IMR-90 (cell line): ENCODE data around the gene TSEN34.
"Not testable (repeated sequence)": the region's sequence is repeated elsewhere in the genome, so short reads cannot be mapped to it uniquely, and the experiment has no call there.

Experiments
- POLR2A ChIP-seq: IDR thresholded peaks from 2 replicates; pipeline ENCODE4 v1.6.1; 2012; ENCODE audit warnings: mild to moderate bottlenecking, low read depth, low read length
- RAD21 ChIP-seq: IDR thresholded peaks from 2 replicates; pipeline ENCODE4 v1.6.1; 2012; ENCODE audit warnings: low read length, improper control_type of control experiment
- SMC3 ChIP-seq: fragments of 150-350 bp; IDR thresholded peaks from 2 replicates; pipeline ENCODE4 v1.6.1; 2016; ENCODE audit warnings: low read depth, mild to moderate bottlenecking, antibody characterized with exemption, low read length, moderate library complexity
- TF ChIP-seq, protein P1 (sequence below): conservative IDR thresholded peaks from 2 replicates; pipeline ENCODE4 v1.5.1; 2012; ENCODE audit warnings: mild to moderate bottlenecking, low read depth, low read length, improper control_type of control experiment

GRCh38 chr19:54223937-54224281 is 32.8 kb downstream of the TSEN34 start:
- TF ChIP-seq, protein P1, sequence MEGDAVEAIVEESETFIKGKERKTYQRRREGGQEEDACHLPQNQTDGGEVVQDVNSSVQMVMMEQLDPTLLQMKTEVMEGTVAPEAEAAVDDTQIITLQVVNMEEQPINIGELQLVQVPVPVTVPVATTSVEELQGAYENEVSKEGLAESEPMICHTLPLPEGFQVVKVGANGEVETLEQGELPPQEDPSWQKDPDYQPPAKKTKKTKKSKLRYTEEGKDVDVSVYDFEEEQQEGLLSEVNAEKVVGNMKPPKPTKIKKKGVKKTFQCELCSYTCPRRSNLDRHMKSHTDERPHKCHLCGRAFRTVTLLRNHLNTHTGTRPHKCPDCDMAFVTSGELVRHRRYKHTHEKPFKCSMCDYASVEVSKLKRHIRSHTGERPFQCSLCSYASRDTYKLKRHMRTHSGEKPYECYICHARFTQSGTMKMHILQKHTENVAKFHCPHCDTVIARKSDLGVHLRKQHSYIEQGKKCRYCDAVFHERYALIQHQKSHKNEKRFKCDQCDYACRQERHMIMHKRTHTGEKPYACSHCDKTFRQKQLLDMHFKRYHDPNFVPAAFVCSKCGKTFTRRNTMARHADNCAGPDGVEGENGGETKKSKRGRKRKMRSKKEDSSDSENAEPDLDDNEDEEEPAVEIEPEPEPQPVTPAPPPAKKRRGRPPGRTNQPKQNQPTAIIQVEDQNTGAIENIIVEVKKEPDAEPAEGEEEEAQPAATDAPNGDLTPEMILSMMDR: not testable (repeated sequence)
- TF ChIP-seq RAD21, POLR2A, SMC3: not testable (repeated sequence)
